ENCODE measurements around the gene ATP11C. TPM values are rescaled to one million over a fixed set of nuclear protein-coding genes. Genes with fewer than 3 reads are reported as not detected.

The ATP11C gene
- polyA plus RNA-seq, 1 experiment: 43.4 TPM

DNA sequence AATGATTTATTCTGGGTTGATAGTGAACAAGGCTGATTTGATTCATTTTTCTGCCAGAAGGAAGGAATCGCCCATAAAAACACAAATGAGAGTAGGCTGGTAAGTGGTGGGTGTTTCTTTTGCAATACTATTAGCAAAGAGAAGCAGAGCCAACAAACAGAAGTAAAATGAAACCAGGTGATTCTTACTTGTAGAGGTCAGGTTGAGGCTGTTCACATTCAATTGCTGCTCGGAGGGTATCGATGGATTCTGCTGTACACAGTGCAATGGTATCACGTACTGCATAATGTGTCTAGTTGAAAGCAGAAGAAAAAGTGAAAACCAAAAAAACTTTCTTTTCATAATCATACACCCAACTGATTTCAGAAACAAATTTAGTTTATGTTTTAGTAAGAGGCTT lies 130.8 kb downstream of the ATP11C start:
- DNase-seq (ENCODE audit: low read depth, low spot score): no peak
- CTCF ChIA-PET: no interaction called here
- Histone ChIP-seq H3K27ac (ENCODE audit: low read depth, low read length) (no peak overlapping the region), H3K4me3 (ENCODE audit: low read depth, low read length) (no peak overlapping the region), H3K9me3 (ENCODE audit: control insufficient read depth, insufficient read depth, low read length) (no peaks in the 10 kb centered on the region), H3K27me3 (ENCODE audit: control insufficient read depth, insufficient read depth, low read length) (no peaks in the 10 kb centered on the region)
- POLR2A ChIA-PET: no interaction called here
- TF ChIP-seq, protein P1, sequence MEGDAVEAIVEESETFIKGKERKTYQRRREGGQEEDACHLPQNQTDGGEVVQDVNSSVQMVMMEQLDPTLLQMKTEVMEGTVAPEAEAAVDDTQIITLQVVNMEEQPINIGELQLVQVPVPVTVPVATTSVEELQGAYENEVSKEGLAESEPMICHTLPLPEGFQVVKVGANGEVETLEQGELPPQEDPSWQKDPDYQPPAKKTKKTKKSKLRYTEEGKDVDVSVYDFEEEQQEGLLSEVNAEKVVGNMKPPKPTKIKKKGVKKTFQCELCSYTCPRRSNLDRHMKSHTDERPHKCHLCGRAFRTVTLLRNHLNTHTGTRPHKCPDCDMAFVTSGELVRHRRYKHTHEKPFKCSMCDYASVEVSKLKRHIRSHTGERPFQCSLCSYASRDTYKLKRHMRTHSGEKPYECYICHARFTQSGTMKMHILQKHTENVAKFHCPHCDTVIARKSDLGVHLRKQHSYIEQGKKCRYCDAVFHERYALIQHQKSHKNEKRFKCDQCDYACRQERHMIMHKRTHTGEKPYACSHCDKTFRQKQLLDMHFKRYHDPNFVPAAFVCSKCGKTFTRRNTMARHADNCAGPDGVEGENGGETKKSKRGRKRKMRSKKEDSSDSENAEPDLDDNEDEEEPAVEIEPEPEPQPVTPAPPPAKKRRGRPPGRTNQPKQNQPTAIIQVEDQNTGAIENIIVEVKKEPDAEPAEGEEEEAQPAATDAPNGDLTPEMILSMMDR (IDR thresholded peaks at IDR 0.05; ENCODE audit: low read depth, low read length): no peak

DNA sequence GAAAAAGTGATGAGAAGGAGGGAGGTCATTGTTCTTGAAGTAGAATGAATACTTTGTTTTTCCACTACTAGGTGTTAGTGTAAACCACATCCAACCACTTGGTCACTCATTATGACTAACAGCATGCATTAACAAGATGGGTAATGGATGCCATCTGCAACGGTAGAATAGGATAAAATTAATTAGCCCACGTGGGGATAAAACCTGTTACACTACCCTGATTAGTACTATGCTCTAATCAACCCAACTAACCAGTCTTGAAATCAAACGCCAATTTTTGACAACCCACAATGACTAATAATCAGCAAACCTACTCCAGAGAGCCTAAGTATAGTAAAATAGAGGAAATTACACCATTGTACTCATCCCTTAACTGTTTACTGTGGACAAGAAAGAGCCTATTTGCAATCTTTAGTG lies 131.4 kb downstream of the ATP11C start:
- POLR2A ChIA-PET: no interaction called here
- Histone ChIP-seq H3K27me3 (ENCODE audit: control insufficient read depth, insufficient read depth, low read length) (no peaks in the 10 kb centered on the region), H3K9me3 (ENCODE audit: control insufficient read depth, insufficient read depth, low read length) (no peaks in the 10 kb centered on the region), H3K4me3 (ENCODE audit: low read depth, low read length) (no peak overlapping the region), H3K27ac (ENCODE audit: low read depth, low read length) (no peak overlapping the region)
- no peak for DNase-seq (ENCODE audit: low read depth, low spot score)
- CTCF ChIA-PET: no interaction called here
- TF ChIP-seq, protein P1 (IDR thresholded peaks at IDR 0.05; ENCODE audit: low read depth, low read length): no peak

DNA sequence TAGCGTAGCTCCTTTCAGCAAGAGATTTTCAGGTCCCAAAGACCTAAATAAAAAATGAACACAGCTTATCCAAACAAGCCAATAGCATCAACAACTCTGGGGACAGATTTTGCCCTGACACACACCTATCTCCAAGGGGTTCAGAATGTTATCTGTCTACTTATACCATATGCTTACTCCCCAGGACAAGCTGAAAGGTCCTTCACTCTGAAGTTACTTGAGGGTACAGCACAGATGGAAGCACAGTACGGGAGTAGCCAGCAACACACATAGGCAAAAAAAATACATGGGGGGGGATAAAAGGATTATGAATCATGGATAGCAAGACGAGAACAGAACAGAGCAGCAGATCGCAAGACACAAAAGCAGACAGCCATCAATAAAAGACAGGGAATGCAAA lies 134.2 kb downstream of the ATP11C start:
- POLR2A ChIA-PET: no interaction called here
- no peak overlapping the region for H3K4me3 ChIP-seq (ENCODE audit: low read depth, low read length)
- DNase-seq (ENCODE audit: low read depth, low spot score): no peak
- TF ChIP-seq, protein P1 (IDR thresholded peaks at IDR 0.05; ENCODE audit: low read depth, low read length): no peak
- H3K27me3 ChIP-seq (ENCODE audit: control insufficient read depth, insufficient read depth, low read length): no peaks in the 10 kb centered on the region
- no peaks in the 10 kb centered on the region for H3K9me3 ChIP-seq (ENCODE audit: control insufficient read depth, insufficient read depth, low read length)
- H3K27ac ChIP-seq (ENCODE audit: low read depth, low read length): no peak overlapping the region
- CTCF ChIA-PET: interaction anchor here (0.6 kb wide), 1 partner anchor 10 kb away, joined by 3 read pairs; no protein-coding TSS in a partner anchor

DNA sequence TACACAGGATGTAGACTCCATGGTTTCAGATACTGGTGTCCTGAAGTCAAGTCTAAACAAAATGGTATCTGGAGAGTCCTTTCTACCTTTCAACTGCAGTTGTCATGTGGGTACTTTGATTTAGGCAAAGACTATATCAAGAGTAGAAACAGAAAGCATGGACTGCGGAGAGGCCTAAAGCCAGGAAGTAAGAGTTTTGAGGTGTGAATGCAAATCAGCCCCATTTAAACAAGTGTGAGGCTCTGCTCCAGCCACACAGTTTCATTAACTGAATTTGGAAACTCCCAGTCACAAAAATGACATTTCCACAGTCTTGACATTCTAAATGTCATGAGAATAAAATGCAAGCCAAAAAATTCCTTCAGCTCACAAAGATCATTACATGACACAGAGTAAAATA lies 137.7 kb downstream of the ATP11C start:
- ChIA-PET POLR2A (no interaction called here), CTCF (no interaction called here)
- no peak for DNase-seq (ENCODE audit: low read depth, low spot score)

DNA sequence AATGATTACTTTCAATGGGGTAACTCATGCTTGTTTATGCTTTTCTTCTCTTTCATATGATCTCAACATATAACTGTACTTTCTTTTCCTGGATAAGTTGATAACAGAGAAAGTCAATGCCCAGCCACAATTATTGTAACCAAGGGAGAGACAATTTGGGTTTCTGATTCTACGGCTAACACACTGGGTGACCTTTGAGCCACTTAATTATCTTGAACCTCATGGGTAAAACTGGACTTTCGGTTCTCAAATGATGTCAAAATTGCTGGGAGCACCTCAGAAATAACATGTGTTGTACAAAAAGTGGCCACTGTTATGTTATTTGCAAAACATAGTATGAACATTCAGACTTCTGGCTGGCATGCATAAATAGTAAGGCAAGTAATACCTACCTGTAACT lies 145.3 kb downstream of the ATP11C start:
- ChIA-PET CTCF (interaction anchor here (1.0 kb wide), 1 partner anchor 59 kb away, joined by 5 read pairs; no protein-coding TSS in a partner anchor), POLR2A (no interaction called here)
- Histone ChIP-seq H3K9me3 (ENCODE audit: control insufficient read depth, insufficient read depth, low read length) (no peaks in the 10 kb centered on the region), H3K27ac (ENCODE audit: low read depth, low read length) (no peak overlapping the region), H3K27me3 (ENCODE audit: control insufficient read depth, insufficient read depth, low read length) (no peaks in the 10 kb centered on the region), H3K4me3 (ENCODE audit: low read depth, low read length) (no peak overlapping the region)
- no peak for DNase-seq (ENCODE audit: low read depth, low spot score)
- TF ChIP-seq, protein P1 (IDR thresholded peaks at IDR 0.05; ENCODE audit: low read depth, low read length): no peak

More for the DNA sequence above, 137.7 kb downstream of the ATP11C start:
- no peaks in the 10 kb centered on the region for H3K27me3 ChIP-seq (ENCODE audit: control insufficient read depth, insufficient read depth, low read length)
- no peak overlapping the region for H3K4me3 ChIP-seq (ENCODE audit: low read depth, low read length)
- H3K27ac ChIP-seq (ENCODE audit: low read depth, low read length): no peak overlapping the region
- TF ChIP-seq, protein P1 (IDR thresholded peaks at IDR 0.05; ENCODE audit: low read depth, low read length): no peak
- H3K9me3 ChIP-seq (ENCODE audit: control insufficient read depth, insufficient read depth, low read length): no peaks in the 10 kb centered on the region
